ENCODE results near the gene TVP23C. TPM values are rescaled to one million over a fixed set of nuclear protein-coding genes. Genes with fewer than 3 reads are reported as not detected.
"Not testable (repeated sequence)": the region's sequence is repeated elsewhere in the genome, so short reads cannot be mapped to it uniquely, and the experiment has no call there.

Gene TVP23C
- total RNA-seq, 1 donor from 2014 or later = 30.8 TPM

DNA sequence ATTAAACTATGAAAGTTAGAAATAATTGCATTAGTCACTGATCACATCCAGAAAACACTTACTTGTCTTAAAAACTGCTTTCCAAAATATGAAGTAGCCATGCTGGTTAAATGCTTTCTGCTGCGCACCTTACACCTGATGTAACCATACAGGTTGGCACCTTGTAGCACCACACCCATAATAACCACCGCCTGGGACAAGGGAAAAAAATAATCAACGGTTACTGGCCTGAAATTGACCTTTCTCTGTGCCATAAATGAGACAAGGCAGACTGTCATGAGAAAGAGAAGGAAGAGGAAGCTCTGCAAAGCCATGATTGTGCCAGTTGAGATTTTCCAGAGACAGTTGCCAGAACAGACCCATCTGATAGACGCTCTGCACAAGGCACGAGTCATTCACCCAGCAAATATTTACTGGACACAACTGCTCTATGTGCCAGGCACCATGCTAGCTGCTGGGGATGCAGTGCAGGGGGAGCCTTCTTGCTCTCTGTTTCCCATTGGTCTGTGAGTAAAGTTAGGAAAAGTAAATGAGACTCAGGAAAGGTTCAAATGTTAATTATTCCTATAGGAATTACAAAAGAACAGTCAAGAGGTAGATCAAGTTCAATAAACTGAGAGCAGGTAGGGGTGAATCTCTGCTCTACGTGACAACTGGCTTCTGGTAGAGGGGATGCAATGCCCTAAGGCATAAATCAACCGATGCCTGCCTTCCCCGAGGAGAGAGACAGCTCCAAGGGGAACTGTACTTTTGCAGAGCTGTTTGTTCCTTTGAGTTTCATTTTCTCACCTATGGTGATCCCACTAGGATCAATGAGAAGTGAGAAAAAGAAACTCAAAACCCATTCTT, 22.7 kb downstream of the TVP23C start:
- H2AFZ ChIP-seq (ENCODE audit: low read depth, low read length); H3K4me2 ChIP-seq (ENCODE audit: low read length); H3K79me2 ChIP-seq (ENCODE audit: insufficient read depth, low read length); H3K27ac Mint-ChIP-seq (ENCODE audit: unreplicated experiment); H3K27ac ChIP-seq (ENCODE audit: low read depth, low read length); H3K4me1 ChIP-seq (ENCODE audit: insufficient read depth, low read length); DNase-seq (ENCODE audit: low read depth); H3K27me3 ChIP-seq (ENCODE audit: insufficient read depth, low read length); H3K9me3 ChIP-seq (ENCODE audit: insufficient read depth, low read depth, low read length); H3K4me3 Mint-ChIP-seq (ENCODE audit: unreplicated experiment); H3K9me3 Mint-ChIP-seq (ENCODE audit: unreplicated experiment); H3K27me3 Mint-ChIP-seq (ENCODE audit: low read depth, unreplicated experiment); H3K4me3 ChIP-seq (ENCODE audit: insufficient read depth, low read depth, low read length); H3K9ac ChIP-seq (ENCODE audit: low read length); H3K36me3 ChIP-seq (ENCODE audit: insufficient read depth, low read length); H3K4me1 Mint-ChIP-seq (ENCODE audit: low read depth, unreplicated experiment); H4K20me1 ChIP-seq (ENCODE audit: insufficient read depth, low read length); FAIRE-seq: not testable (repeated sequence)
- peaks cover 17% of the 10 kb centered on the region for H3K36me3 Mint-ChIP-seq (ENCODE audit: low read depth, unreplicated experiment)

GRCh38 chr17:15533122-15533521, 30.2 kb downstream of the TVP23C start:
- H3K27ac Mint-ChIP-seq (ENCODE audit: unreplicated experiment); H4K20me1 ChIP-seq (ENCODE audit: insufficient read depth, low read length); DNase-seq (ENCODE audit: low read depth); H3K4me1 ChIP-seq (ENCODE audit: insufficient read depth, low read length); H3K9me3 Mint-ChIP-seq (ENCODE audit: unreplicated experiment); H3K9ac ChIP-seq (ENCODE audit: low read length); H3K4me2 ChIP-seq (ENCODE audit: low read length); H3K79me2 ChIP-seq (ENCODE audit: insufficient read depth, low read length); H3K36me3 ChIP-seq (ENCODE audit: insufficient read depth, low read length); H3K27ac ChIP-seq (ENCODE audit: low read depth, low read length); FAIRE-seq; H3K9me3 ChIP-seq (ENCODE audit: insufficient read depth, low read depth, low read length); H3K27me3 Mint-ChIP-seq (ENCODE audit: low read depth, unreplicated experiment); H2AFZ ChIP-seq (ENCODE audit: low read depth, low read length); H3K27me3 ChIP-seq (ENCODE audit: insufficient read depth, low read length); H3K4me1 Mint-ChIP-seq (ENCODE audit: low read depth, unreplicated experiment); H3K36me3 Mint-ChIP-seq (ENCODE audit: low read depth, unreplicated experiment); H3K4me3 Mint-ChIP-seq (ENCODE audit: unreplicated experiment); H3K4me3 ChIP-seq (ENCODE audit: insufficient read depth, low read depth, low read length): not testable (repeated sequence)

GRCh38 chr17:15526292-15527218, 36.7 kb downstream of the TVP23C start:
- not testable (repeated sequence) for H3K9ac ChIP-seq (ENCODE audit: low read length); H3K36me3 Mint-ChIP-seq (ENCODE audit: low read depth, unreplicated experiment); H3K4me1 ChIP-seq (ENCODE audit: insufficient read depth, low read length); FAIRE-seq; H3K79me2 ChIP-seq (ENCODE audit: insufficient read depth, low read length); H3K9me3 ChIP-seq (ENCODE audit: insufficient read depth, low read depth, low read length); H3K4me1 Mint-ChIP-seq (ENCODE audit: low read depth, unreplicated experiment); H3K27ac ChIP-seq (ENCODE audit: low read depth, low read length); H3K27me3 ChIP-seq (ENCODE audit: insufficient read depth, low read length); H4K20me1 ChIP-seq (ENCODE audit: insufficient read depth, low read length); H3K4me2 ChIP-seq (ENCODE audit: low read length); H3K4me3 Mint-ChIP-seq (ENCODE audit: unreplicated experiment); H3K9me3 Mint-ChIP-seq (ENCODE audit: unreplicated experiment); H3K27me3 Mint-ChIP-seq (ENCODE audit: low read depth, unreplicated experiment); H2AFZ ChIP-seq (ENCODE audit: low read depth, low read length); H3K4me3 ChIP-seq (ENCODE audit: insufficient read depth, low read depth, low read length); H3K36me3 ChIP-seq (ENCODE audit: insufficient read depth, low read length)
- DNase-seq (ENCODE audit: low read depth) = peak; percentile 69
- peak overlapping the region; percentile 53 for H3K27ac Mint-ChIP-seq (ENCODE audit: unreplicated experiment)
- TF ChIP-seq, protein P1, sequence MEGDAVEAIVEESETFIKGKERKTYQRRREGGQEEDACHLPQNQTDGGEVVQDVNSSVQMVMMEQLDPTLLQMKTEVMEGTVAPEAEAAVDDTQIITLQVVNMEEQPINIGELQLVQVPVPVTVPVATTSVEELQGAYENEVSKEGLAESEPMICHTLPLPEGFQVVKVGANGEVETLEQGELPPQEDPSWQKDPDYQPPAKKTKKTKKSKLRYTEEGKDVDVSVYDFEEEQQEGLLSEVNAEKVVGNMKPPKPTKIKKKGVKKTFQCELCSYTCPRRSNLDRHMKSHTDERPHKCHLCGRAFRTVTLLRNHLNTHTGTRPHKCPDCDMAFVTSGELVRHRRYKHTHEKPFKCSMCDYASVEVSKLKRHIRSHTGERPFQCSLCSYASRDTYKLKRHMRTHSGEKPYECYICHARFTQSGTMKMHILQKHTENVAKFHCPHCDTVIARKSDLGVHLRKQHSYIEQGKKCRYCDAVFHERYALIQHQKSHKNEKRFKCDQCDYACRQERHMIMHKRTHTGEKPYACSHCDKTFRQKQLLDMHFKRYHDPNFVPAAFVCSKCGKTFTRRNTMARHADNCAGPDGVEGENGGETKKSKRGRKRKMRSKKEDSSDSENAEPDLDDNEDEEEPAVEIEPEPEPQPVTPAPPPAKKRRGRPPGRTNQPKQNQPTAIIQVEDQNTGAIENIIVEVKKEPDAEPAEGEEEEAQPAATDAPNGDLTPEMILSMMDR (IDR thresholded peaks at IDR 0.05; ENCODE audit: insufficient read depth, low read depth, low read length) = peak; percentile 30

DNA sequence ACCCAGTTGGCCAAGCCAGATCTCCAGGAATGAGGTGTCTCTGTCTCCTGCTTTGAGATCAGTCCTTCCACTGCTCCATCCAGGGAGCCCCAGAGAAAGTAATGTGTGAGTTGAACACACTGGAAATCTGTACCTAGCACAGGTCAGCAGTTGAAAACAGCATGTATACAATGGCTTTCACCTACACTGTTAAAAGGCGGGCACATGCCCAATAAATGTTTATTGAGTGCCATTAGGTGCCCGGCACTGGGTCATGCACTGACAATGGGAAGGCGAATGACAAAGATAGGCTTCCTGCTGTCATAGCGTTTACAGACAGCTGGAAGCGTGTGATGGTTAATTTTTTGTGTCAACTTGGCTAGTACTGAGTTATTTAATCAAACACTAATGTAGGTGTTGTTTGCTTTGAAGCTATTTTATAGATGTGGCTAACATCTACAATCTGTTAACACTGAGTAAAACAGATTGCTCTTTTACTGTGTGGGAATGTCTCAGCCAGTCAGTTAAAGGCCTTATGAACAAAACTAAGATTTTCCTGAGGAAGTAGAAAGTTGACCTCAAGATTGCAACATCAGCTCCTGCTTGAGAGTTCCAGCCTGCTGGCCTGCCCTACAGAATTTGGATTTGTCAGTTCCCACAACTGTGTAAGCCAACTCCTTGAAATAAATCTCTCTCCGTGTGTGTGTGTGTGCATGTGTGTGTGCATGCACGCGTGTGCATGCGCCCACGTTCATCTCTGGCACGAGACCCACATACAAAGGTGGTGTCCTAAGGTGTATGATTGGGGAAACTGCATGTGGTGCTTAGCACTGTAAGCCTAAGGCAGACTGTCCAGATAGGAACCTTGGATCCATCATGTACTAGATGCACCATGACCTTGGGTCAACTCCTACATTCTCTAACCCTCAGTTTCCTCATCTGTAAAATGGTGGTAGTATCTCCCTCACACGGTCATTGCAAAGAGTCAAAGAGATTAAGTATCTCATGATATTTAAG, 38.0 kb downstream of the TVP23C start:
- not testable (repeated sequence) for H3K9me3 ChIP-seq (ENCODE audit: insufficient read depth, low read depth, low read length); FAIRE-seq; H4K20me1 ChIP-seq (ENCODE audit: insufficient read depth, low read length); H3K79me2 ChIP-seq (ENCODE audit: insufficient read depth, low read length); H3K27me3 ChIP-seq (ENCODE audit: insufficient read depth, low read length); H3K27ac Mint-ChIP-seq (ENCODE audit: unreplicated experiment); H3K4me1 Mint-ChIP-seq (ENCODE audit: low read depth, unreplicated experiment); H3K36me3 Mint-ChIP-seq (ENCODE audit: low read depth, unreplicated experiment); H3K4me2 ChIP-seq (ENCODE audit: low read length); H3K27ac ChIP-seq (ENCODE audit: low read depth, low read length); H3K4me1 ChIP-seq (ENCODE audit: insufficient read depth, low read length); H3K9me3 Mint-ChIP-seq (ENCODE audit: unreplicated experiment); H3K4me3 ChIP-seq (ENCODE audit: insufficient read depth, low read depth, low read length); H3K27me3 Mint-ChIP-seq (ENCODE audit: low read depth, unreplicated experiment); H3K36me3 ChIP-seq (ENCODE audit: insufficient read depth, low read length); H3K4me3 Mint-ChIP-seq (ENCODE audit: unreplicated experiment); H2AFZ ChIP-seq (ENCODE audit: low read depth, low read length); H3K9ac ChIP-seq (ENCODE audit: low read length)
- peak; percentile 30 for DNase-seq (ENCODE audit: low read depth)

Data from astrocyte (in vitro differentiated cells and primary cell).